C4-2B (cell line): ENCODE data around the gene LAIR2.

ENCODE experiments used
- ZFX ChIP-seq: fragments of 450-650 bp; IDR thresholded peaks from 2 replicates; pipeline ENCODE4 v1.6.1; 2017
- TF ChIP-seq, protein P1 (sequence below): fragments of 450-650 bp; conservative IDR thresholded peaks from 2 replicates; pipeline ENCODE4 v1.5.1; 2017; ENCODE audit warnings: mild to moderate bottlenecking

DNA sequence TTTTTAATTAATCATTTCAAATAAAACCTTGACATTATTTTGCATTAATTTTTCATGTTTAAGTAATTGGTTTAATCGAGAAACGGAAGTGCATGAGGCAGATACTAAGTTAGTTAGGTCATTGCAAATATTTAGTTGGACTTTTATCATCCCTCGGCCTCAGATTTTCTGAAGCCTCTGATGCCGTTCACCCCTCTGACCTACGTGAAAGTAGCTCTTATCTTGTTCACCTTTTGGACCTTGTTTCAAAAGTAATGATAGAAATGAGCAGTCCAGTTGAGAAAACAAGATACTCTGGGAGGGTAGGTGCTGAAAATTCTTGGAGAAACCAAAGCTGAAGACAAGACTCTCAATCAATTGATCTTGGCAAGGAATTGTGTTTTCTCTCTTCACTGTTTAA is 23.0 kb downstream of the LAIR2 start:
- TF ChIP-seq, protein P1, sequence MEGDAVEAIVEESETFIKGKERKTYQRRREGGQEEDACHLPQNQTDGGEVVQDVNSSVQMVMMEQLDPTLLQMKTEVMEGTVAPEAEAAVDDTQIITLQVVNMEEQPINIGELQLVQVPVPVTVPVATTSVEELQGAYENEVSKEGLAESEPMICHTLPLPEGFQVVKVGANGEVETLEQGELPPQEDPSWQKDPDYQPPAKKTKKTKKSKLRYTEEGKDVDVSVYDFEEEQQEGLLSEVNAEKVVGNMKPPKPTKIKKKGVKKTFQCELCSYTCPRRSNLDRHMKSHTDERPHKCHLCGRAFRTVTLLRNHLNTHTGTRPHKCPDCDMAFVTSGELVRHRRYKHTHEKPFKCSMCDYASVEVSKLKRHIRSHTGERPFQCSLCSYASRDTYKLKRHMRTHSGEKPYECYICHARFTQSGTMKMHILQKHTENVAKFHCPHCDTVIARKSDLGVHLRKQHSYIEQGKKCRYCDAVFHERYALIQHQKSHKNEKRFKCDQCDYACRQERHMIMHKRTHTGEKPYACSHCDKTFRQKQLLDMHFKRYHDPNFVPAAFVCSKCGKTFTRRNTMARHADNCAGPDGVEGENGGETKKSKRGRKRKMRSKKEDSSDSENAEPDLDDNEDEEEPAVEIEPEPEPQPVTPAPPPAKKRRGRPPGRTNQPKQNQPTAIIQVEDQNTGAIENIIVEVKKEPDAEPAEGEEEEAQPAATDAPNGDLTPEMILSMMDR: no peak
- TF ChIP-seq ZFX: no peak
